Measurements from ENCODE around the gene ZNF320.

GRCh38 chr19:52938761-52939160 is 41.3 kb upstream of the ZNF320 start:
- TF ChIP-seq CTCF (IDR thresholded peaks at IDR 0.05; ENCODE audit: low read length) = no peak
- TF ChIP-seq EZH2 (IDR thresholded peaks at IDR 0.05; ENCODE audit: borderline replicate concordance, low read length) = no peak
